Thyroid gland (tissue), 4 donors: Measurements from ENCODE around the gene TFDP2. TPM values are rescaled to one million over a fixed set of nuclear protein-coding genes. Genes with fewer than 3 reads are reported as not detected.
"Not testable (repeated sequence)": the region's sequence is repeated elsewhere in the genome, so short reads cannot be mapped to it uniquely, and the experiment has no call there.

ENCODE experiments used
- DNase-seq, 2 donors: peaks; one replicate each; pipeline ENCODE4 v3.0.0-alpha.2; 2019
- H3K27ac ChIP-seq, 3 donors: fragments of 200-600 bp; sonication (generic); 1 replicate in 2 of 3; 2 replicates in 1 of 3; pipeline ENCODE4 v1.5.1; 2016 to 2019; ENCODE audit warnings: mild to moderate bottlenecking in 1 of 3, moderate library complexity in 1 of 3
- H3K27me3 ChIP-seq: fragments of 200-600 bp; sonication (generic); one replicate; pipeline ENCODE4 v1.5.1; 2019
- H3K36me3 ChIP-seq, 2 donors: fragments of 200-600 bp; sonication (generic); one replicate each; pipeline ENCODE4 v1.5.1; 2016 to 2019
- H3K4me1 ChIP-seq, 2 donors: fragments of 200-600 bp; sonication (generic); one replicate each; pipeline ENCODE4 v1.5.1; 2017 to 2019
- H3K4me3 ChIP-seq, 3 donors: fragments of 200-600 bp; sonication (generic); replicated peaks in 1 of 3; 1 replicate in 2 of 3; 2 replicates in 1 of 3; pipeline ENCODE4 v1.5.1; 2016; ENCODE audit warnings: mild to moderate bottlenecking in 1 of 3
- H3K9me3 ChIP-seq: fragments of 200-600 bp; sonication (generic); one replicate; pipeline ENCODE4 v1.5.1; 2017
- POLR2A ChIP-seq, 2 donors: fragments of 450-650 bp; IDR thresholded peaks; one replicate each; pipeline ENCODE4 v1.6.1; 2017; ENCODE audit warnings: antibody characterized with exemption in 2 of 2, mild to moderate bottlenecking in 2 of 2, moderate library complexity in 1 of 2
- WGBS, 2 donors: methylation state at CpG; one replicate each; pipeline ENCODE4 v1.1.5; 2017; 5-methylcytosine and 5-hydroxymethylcytosine counted together
- intact Hi-C: fragments of 100-400 bp; cut with DNase I; formaldehyde crosslinking; loops from one replicate; pipeline ENCODE4 v1.15.1; 2023
- total RNA-seq, 4 donors: library from RNA; depleted of rRNA; stranded (reverse); fragments of >200 nt; gene quantifications; one replicate each; pipeline ENCODE4 v1.2.3, GENCODE V29; 2016
- TF ChIP-seq, protein P1 (sequence below), 6 experiments: fragments of 200-600 bp in 3 of 6; fragments of 450-650 bp in 3 of 6; sonication (generic) in 3 of 6; IDR thresholded peaks; one replicate each; pipeline ENCODE4 v1.5.1; 2016 to 2019; ENCODE audit warnings: antibody characterized with exemption in 6 of 6, mild to moderate bottlenecking in 2 of 6, inconsistent platforms in 1 of 6, moderate library complexity in 1 of 6

The TFDP2 gene
- total RNA-seq, 4 donors from 2014 or later, result 67.7 to 174 (median 122) TPM

DNA sequence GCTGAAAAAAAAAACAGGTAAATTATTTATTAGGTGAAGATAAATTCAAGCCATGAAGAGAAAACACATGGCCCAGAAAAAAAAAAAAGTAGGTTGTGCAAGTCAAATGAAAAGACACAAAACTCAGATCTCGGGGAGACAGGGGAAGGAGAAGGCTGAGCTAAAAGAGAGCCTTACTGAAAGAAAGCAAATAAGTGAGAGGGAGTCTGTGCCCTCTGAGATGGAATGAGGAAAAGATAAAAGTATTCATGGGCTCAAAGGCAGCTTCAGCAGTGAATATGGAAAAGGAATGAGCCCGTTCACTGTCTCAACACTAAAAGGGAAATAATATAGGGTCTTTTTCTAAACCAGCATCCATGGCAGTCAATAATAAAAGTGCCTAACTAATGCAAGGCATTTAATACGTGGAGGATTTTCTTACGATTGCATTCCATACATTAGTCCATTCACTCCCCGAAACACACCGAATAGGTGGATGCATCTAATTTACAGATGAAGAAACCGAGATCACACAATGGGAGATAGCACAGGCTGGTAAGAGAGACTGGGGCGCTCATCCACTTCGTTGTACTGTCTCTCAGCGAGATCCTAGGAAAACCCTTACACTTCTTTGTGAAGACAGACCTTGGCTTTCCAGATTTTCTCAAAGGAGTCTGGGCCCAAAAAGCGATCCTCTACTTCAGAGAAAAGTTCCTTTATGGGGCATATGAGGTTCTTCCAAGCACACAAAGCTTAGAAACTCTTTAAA is 1.1 kb downstream of the TFDP2 start:
- 15 to 17% methylated on average over 11 of the region's 11 CpGs for WGBS, 2 donors
- Histone ChIP-seq H3K4me3 (peak overlapping the region; percentile 58 to 84 (median 67)), H3K27ac (peak overlapping the region in 2 of 3 donors; percentile 84 to 88), H3K27me3 (no peaks in the 10 kb centered on the region), H3K4me1 (peaks cover 5 to 7% of the 10 kb centered on the region in 2 donors), H3K36me3 (no peaks in the 10 kb centered on the region), H3K9me3 (no peaks in the 10 kb centered on the region)
- intact Hi-C loops, result no loop called here
- TF ChIP-seq POLR2A (IDR thresholded peaks at IDR 0.05), result no peak
- TF ChIP-seq, protein P1, sequence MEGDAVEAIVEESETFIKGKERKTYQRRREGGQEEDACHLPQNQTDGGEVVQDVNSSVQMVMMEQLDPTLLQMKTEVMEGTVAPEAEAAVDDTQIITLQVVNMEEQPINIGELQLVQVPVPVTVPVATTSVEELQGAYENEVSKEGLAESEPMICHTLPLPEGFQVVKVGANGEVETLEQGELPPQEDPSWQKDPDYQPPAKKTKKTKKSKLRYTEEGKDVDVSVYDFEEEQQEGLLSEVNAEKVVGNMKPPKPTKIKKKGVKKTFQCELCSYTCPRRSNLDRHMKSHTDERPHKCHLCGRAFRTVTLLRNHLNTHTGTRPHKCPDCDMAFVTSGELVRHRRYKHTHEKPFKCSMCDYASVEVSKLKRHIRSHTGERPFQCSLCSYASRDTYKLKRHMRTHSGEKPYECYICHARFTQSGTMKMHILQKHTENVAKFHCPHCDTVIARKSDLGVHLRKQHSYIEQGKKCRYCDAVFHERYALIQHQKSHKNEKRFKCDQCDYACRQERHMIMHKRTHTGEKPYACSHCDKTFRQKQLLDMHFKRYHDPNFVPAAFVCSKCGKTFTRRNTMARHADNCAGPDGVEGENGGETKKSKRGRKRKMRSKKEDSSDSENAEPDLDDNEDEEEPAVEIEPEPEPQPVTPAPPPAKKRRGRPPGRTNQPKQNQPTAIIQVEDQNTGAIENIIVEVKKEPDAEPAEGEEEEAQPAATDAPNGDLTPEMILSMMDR (IDR thresholded peaks at IDR 0.05), result no peak
- no peak for DNase-seq

DNA sequence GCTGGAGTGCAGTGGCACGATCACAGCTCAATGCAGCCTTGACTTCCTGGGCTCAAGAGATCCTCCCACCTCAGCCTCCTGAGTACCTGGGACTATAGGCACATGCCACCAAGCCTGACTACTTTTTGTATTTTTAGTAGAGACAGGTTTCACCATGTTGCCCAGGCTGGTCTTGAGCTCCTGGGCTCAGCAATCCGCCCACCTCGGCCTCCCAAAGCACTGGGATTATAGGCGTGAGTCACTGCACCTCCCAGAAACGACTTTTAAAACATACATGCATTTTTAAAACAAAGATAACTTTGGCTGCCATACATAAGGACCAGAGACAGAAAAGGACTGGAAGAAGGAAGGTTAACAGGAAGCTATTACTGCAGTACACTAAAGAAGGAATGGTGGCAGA is 4.8 kb downstream of the TFDP2 start:
- H3K4me3 ChIP-seq, H3K27ac ChIP-seq, H3K4me1 ChIP-seq, H3K27me3 ChIP-seq, intact Hi-C loops, DNase-seq, H3K36me3 ChIP-seq, H3K9me3 ChIP-seq: not testable (repeated sequence)
- 95% methylated on average over 5 of the region's 5 CpGs for WGBS, 2 donors

DNA sequence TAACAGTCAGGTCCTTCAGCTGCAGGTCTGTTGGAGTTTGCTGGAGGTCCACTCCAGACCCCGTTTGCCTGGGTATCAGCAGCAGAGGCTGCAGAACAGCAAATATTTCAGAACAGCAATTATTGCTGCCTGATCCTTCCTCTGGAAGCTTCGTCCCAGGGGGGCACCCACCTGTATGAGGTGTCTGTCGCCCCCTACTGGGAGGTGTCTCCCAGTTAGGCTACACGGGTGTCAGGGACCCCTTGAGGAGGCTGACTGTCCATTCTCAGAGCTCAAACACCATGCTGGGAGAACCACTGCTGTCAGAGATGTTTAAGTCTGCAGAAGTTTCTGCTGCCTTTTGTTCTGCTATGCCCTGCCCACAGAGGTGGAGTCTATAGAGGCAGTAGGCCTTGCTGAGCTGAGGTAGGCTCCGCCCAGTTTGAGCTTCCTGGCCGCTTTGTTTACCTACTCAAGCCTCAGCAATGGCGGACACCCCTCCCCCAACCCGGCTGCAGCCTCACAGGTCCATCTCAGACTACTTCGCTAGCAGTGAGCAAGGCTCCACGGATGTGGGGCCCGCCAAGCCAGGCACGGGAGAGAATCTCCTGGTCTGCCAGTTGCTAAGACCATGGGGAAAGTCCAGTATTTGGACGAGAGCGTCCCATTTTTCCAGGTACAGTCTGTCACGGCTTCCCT is 8.6 kb downstream of the TFDP2 start:
- intact Hi-C loops, H3K4me1 ChIP-seq, H3K9me3 ChIP-seq, DNase-seq, H3K4me3 ChIP-seq, H3K27me3 ChIP-seq, H3K36me3 ChIP-seq, H3K27ac ChIP-seq: not testable (repeated sequence)
- WGBS, 2 donors, result 96 to 97% methylated on average over 5 to 13 of the region's 15 CpGs

DNA sequence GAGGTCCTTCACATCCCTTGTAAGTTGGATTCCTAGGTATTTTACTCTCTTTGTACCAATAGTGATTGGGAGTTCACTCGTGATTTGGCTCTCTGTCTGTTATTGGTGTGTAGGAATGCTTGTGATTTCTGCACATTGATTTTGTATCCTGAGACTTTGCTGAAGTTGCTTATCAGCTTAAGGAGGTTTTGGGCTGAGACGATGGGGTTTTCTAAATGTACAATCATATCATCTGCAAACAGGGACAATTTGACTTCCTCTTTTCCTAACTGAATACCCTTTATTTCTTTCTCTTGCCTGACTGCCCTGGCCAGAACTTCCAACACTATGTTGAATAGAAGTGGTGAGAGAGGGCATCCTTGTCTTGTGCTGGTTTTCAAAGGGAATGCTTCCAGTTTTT is 12.3 kb downstream of the TFDP2 start:
- DNase-seq, H3K27me3 ChIP-seq, H3K4me3 ChIP-seq, H3K9me3 ChIP-seq, intact Hi-C loops, H3K27ac ChIP-seq, H3K4me1 ChIP-seq, H3K36me3 ChIP-seq: not testable (repeated sequence)
- 91 to 92% methylated on average over 2 of the region's 2 CpGs for WGBS, 2 donors

DNA sequence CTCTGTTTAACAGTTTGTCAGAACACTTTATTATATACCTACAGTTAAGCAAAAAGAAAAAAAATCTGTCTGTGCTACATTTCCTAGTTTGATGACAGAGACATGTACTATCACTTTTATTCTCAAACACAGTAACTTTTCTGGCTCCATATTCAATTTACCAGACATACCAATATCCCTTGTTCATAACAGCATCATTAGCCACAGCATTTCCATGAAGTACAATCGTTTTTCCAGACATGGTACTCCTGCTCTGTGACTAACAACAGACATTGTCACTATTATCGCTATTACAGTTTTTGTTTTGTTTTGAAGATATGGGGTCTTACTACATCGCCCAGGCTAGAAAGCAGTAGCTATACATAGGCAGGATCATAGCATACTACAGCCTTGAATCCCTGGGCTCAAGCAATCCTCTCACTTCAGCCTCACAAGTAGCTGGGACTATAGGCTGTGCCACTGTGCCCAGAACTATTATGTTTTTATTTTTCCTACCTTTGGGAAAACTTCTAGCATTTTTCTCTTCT is 14.5 kb downstream of the TFDP2 start:
- TF ChIP-seq, protein P1 (IDR thresholded peaks at IDR 0.05), result no peak
- no peak for TF ChIP-seq POLR2A (IDR thresholded peaks at IDR 0.05)
- intact Hi-C loops, result no loop called here

DNA sequence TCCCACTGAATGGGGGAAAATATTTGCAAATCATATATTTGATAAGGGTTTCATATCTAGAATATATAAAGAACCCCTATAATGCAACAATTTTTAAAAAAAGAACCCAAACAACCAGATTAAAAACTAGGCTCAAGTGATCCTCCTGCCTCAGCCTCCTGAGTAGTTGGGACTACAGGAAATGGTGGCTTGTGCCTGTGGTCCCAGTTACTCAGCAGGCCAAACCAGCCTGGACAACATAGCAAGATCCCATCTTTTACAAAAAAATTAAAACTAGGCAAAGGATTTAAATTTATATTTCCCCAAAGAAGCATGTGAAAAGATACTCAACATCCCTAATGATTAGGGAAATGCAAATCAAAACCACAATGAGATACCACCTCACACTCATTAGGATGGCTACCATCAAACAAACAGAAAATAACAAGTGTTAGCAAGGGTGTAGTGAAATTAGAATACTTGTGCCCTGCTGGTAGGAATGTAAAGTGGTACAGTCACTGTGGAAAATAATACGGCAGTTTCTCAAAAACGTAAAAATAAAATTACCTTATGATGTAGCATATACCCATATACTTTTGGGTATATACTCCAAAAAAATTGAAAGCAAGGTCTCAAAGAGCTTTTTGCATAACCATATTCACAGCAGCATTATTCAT is 19.7 kb downstream of the TFDP2 start:
- 94 to 95% methylated on average over 2 of the region's 2 CpGs for WGBS, 2 donors
- Histone ChIP-seq H3K36me3 (no peaks in the 10 kb centered on the region), H3K27me3 (no peaks in the 10 kb centered on the region), H3K4me3 (no peak overlapping the region), H3K27ac (no peak overlapping the region), H3K4me1 (no peaks in the 10 kb centered on the region), H3K9me3 (no peaks in the 10 kb centered on the region)
- TF ChIP-seq, protein P1 (IDR thresholded peaks at IDR 0.05), result no peak
- no peak for TF ChIP-seq POLR2A (IDR thresholded peaks at IDR 0.05)
- no peak for DNase-seq
- intact Hi-C loops, result loop anchor here (5.0 kb wide), 1 partner anchor 148 kb away; no protein-coding TSS in a partner anchor

More for the DNA sequence above, 14.5 kb downstream of the TFDP2 start:
- no peak overlapping the region for H3K27ac ChIP-seq
- no peak for DNase-seq
- no peaks in the 10 kb centered on the region for H3K9me3 ChIP-seq
- no peaks in the 10 kb centered on the region for H3K4me1 ChIP-seq
- no peaks in the 10 kb centered on the region for H3K36me3 ChIP-seq
- no peaks in the 10 kb centered on the region for H3K27me3 ChIP-seq
- WGBS, 2 donors, result 49 to 65% methylated on average over 3 of the region's 3 CpGs
- H3K4me3 ChIP-seq, result no peak overlapping the region
